ENCODE data around the gene LCAT. TPM values are rescaled to one million over a fixed set of nuclear protein-coding genes. Genes with fewer than 3 reads are reported as not detected.
"Not testable (repeated sequence)": the region's sequence is repeated elsewhere in the genome, so short reads cannot be mapped to it uniquely, and the experiment has no call there.

The LCAT gene
- total RNA-seq, 1 donor from 2014 or later = 30.3 TPM

DNA sequence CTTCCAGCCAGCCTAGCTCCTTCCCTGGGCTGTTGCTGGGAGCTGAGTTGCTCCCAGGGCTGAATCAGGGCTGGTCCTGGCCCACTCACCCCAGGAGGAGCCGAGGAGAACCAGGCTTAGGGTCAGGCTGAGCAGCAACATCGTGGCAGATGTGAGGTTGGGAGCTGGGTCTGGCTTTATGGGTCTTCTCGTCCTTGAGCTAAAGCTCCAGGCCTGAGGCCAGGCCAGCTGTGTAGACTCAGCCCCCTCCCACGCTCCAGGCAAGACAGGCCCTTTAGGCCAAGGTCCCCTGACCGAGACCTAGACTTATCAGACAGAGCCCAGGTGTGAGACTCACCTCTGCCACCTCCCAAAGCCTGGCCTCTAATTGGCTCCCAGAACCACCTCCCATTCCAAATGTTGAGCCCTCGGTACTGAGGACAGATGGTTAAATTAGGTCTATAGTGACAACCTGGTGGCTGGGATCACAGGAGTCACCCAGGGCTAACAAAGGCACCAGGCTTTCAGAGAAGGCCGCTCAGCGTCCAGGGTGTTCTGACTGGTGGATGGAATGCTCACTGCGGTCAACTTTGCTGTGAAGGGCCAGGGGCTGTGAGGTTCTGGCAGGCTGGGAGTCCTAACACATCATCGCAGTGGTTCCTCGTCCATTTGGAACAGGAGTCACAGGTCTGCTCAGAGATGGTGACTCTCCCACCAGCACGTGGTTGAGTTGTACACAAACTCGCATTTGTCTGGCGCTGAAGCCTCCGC is 12.0 kb downstream of the LCAT start, which contains the start of gene CTRL:
TSS of gene CTRL (minus strand) at position 151 of the 750 bp plus-strand sequence. CDS start at position 141, 10 bp downstream.
- DNase-seq (ENCODE audit: low spot score) = no peak

- no peak for DNase-seq (ENCODE audit: low spot score)
These were observed 13.2 kb downstream of the LCAT start for GRCh38 chr16:67930678-67931211.

DNA sequence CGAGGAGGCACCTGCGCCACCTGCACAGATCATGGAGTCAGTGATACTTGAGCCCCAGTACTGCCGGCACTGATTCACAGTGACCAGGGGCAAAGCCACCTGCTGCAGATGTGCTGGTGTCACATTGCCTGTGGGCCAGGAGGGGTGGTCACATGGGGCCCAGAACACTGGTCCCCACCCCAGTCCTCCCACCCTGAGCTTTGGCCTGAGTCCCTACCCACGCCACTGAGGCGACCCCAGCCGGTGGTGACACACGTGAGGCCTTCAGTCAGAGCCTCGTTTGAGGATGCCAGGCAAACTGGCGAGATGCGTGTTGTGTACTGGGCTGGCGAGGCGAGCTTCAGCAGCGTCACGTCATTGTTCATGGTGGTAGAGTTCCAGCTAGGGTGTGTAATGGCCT is 13.7 kb downstream of the LCAT start:
- no peak for DNase-seq (ENCODE audit: low spot score)

- DNase-seq (ENCODE audit: low spot score) = peak; percentile 66
These were observed 15.2 kb downstream of the LCAT start for GRCh38 chr16:67928561-67929364.

GRCh38 chr16:67928147-67928546 is 15.8 kb downstream of the LCAT start:
- DNase-seq (ENCODE audit: low spot score) = no peak

DNA sequence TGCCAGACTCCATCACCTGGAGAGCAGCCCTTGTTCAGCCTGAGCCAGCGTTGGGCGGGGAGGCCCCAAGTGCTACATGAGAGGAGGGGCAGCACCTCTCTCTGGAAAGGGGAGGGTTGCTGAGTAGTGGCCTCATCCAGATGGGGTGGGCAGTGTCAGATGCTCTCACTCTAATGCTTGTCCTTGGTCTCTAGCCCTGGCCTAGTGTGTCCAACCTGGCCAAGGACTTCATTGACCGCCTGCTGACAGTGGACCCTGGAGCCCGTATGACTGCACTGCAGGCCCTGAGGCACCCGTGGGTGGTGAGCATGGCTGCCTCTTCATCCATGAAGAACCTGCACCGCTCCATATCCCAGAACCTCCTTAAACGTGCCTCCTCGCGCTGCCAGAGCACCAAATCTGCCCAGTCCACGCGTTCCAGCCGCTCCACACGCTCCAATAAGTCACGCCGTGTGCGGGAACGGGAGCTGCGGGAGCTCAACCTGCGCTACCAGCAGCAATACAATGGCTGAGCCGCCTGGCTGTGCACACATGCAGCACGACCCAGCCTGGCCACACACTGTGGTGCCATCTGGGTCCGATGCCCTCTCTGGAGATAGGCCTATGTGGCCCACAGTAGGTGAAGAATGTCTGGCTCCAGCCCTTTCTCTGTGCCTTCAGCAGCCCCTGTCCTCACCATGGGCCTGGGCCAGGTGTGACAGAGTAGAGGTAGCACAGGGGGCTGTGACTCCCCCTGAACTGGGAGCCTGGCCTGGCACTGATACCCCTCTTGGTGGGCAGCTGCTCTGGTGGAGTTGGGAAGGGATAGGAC is 16.6 kb downstream of the LCAT start:
- no peak for DNase-seq (ENCODE audit: low spot score)

GRCh38 chr16:67926181-67926750 is 17.7 kb downstream of the LCAT start:
- DNase-seq (ENCODE audit: low spot score) = no peak

- no peak for DNase-seq (ENCODE audit: low spot score)
These were observed 19.6 kb downstream of the LCAT start for GRCh38 chr16:67924140-67924906.

GRCh38 chr16:67923414-67924116 is 20.4 kb downstream of the LCAT start:
- no peak for DNase-seq (ENCODE audit: low spot score)

DNA sequence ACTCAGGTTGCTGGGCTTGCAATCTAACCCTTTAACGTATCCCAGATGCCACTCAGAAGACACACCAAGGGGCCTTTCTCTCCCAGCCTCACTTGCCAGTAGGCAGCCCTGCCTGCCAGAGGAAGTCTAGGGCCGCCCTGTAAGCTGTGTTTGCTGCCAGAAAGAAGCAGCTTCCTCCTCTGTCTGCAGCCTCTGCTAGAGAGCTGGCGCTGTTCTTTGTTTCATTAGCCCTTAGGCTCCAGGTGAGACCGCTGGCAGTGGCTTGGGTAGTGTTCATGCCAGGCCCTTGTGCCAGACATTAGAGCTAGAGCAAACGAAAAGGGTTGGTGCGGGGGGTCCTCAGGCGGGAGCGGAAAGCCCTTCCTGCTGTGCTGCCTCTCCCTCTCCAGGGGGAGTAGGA is 21.2 kb downstream of the LCAT start:
- DNase-seq (ENCODE audit: low spot score) = no peak

GRCh38 chr16:67922221-67922620 is 21.7 kb downstream of the LCAT start:
- DNase-seq (ENCODE audit: low spot score) = no peak

- no peak for DNase-seq (ENCODE audit: low spot score)
These were observed 24.2 kb downstream of the LCAT start for GRCh38 chr16:67919622-67920221.

DNA sequence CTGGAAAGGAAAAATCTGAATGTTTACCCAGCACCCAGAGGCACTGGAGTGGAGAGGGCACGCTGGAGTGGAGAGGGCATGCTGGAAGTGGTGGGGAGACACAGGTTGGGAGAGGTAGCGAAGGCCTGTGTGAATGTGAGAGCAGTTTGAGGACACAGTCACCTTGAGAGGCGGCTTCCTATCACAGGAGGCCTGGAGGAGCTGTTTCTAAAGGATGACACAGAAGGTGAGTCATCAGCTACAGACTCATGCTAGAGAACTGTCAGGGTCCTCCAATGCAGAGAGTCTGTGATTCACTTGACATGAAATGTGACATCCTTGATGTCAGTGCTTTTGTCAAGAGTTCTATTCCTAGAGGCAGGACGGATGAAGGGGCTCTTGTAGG is 26.1 kb downstream of the LCAT start:
- no peak for DNase-seq (ENCODE audit: low spot score)

DNA sequence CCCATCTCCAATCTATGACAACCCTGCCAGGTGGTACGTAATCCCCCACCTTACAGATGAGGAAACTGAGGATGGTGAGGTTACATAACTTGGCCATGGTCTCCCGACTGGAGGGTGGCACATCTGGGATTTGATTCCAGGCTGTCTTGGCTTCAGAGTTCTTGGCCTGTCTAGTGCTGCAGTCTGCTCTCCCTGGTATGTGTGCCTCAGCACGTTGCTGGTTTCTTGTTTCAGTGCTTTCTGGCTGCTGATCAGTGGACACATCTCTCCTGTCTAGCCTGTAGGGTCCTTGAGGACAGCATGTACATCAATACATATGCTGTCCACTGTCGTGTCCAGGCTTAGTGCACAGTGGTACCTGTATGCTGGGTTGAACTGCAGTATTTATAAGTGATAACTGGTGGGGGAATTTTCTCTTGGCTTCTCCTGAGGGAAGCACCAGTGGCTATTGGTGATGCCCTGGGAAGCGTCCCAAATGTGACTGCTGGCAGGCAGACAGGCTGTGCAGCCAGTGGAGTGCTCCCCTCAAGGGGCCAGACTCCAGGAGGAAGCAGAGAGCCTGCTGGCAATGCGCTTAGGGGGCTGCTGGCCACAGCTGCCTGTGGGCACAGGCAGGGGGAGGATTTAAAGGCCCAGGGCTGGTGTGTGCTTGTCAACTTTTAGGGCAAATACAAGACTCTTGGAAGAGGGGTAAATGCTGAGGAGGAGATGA is 26.6 kb downstream of the LCAT start:
- DNase-seq (ENCODE audit: low spot score) = no peak

- DNase-seq (ENCODE audit: low spot score) = no peak
These were observed 27.8 kb downstream of the LCAT start for GRCh38 chr16:67915831-67916723.

GRCh38 chr16:67915496-67915769 is 28.5 kb downstream of the LCAT start:
- DNase-seq (ENCODE audit: low spot score) = not testable (repeated sequence)

GRCh38 chr16:67914758-67915495 is 29.0 kb downstream of the LCAT start:
- DNase-seq (ENCODE audit: low spot score) = no peak

- DNase-seq (ENCODE audit: low spot score) = no peak
These were observed 33.8 kb downstream of the LCAT start for GRCh38 chr16:67910158-67910557.

Measured in mucosa of gallbladder (tissue), 1 donor.